GM10847 (cell line): ENCODE measurements around the gene ASXL1.

Experiments used
- POLR2A ChIP-seq: IDR thresholded peaks from 2 replicates; pipeline ENCODE4 v1.6.1; 2011; ENCODE audit not compliant: insufficient read length; ENCODE audit errors: extremely low read depth

ASXL1 gene

GRCh38 chr20:32473231-32474008 is 115.3 kb downstream of the ASXL1 start:
- TF ChIP-seq POLR2A = no peak

GRCh38 chr20:32474009-32474716 is 116.0 kb downstream of the ASXL1 start:
- TF ChIP-seq POLR2A = no peak

- no peak for TF ChIP-seq POLR2A
Measured at GRCh38 chr20:32474717-32474966, 116.5 kb downstream of the ASXL1 start.

GRCh38 chr20:32474967-32475811 is 117.1 kb downstream of the ASXL1 start:
- no peak for TF ChIP-seq POLR2A

- no peak for TF ChIP-seq POLR2A
Measured at GRCh38 chr20:32476684-32477593, 118.8 kb downstream of the ASXL1 start.

- no peak for TF ChIP-seq POLR2A
Measured at GRCh38 chr20:32477594-32478512, 119.7 kb downstream of the ASXL1 start.

- TF ChIP-seq POLR2A = no peak
Measured at GRCh38 chr20:32478576-32478975, 120.4 kb downstream of the ASXL1 start.

GRCh38 chr20:32479012-32479411 is 120.9 kb downstream of the ASXL1 start:
- TF ChIP-seq POLR2A = no peak

GRCh38 chr20:32479697-32480171 is 121.6 kb downstream of the ASXL1 start:
- TF ChIP-seq POLR2A = no peak

GRCh38 chr20:32480371-32481241 is 122.5 kb downstream of the ASXL1 start:
- TF ChIP-seq POLR2A = no peak

GRCh38 chr20:32481311-32482142 is 123.4 kb downstream of the ASXL1 start:
- TF ChIP-seq POLR2A = no peak

- no peak for TF ChIP-seq POLR2A
Measured at GRCh38 chr20:32482143-32482441, 124.0 kb downstream of the ASXL1 start.
